SW480 (cell line): ENCODE data around the gene TULP4.
"Not testable (repeated sequence)": the region's sequence is repeated elsewhere in the genome, so short reads cannot be mapped to it uniquely, and the experiment has no call there.

Experiments
- DNase-seq: peaks from one replicate; pipeline ENCODE4 v3.0.0-alpha.2; 2016; ENCODE audit warnings: low spot score

Gene TULP4

GRCh38 chr6:158470023-158470422, 157.8 kb downstream of the TULP4 start:
- not testable (repeated sequence) for DNase-seq

GRCh38 chr6:158471339-158471738, 159.1 kb downstream of the TULP4 start:
- DNase-seq = no peak

GRCh38 chr6:158472447-158472846, 160.2 kb downstream of the TULP4 start:
- DNase-seq = no peak

GRCh38 chr6:158474961-158475343, 162.7 kb downstream of the TULP4 start:
- DNase-seq = no peak

GRCh38 chr6:158475344-158476302, 163.4 kb downstream of the TULP4 start:
- no peak for DNase-seq

- DNase-seq = no peak
These were observed 164.1 kb downstream of the TULP4 start for GRCh38 chr6:158476389-158476788.

GRCh38 chr6:158477722-158478121, 165.5 kb downstream of the TULP4 start:
- DNase-seq = not testable (repeated sequence)

GRCh38 chr6:158480989-158481388, 168.7 kb downstream of the TULP4 start:
- no peak for DNase-seq

GRCh38 chr6:158481690-158482473, 169.6 kb downstream of the TULP4 start:
- DNase-seq = no peak

- no peak for DNase-seq
These were observed 173.2 kb downstream of the TULP4 start for GRCh38 chr6:158485431-158485830.

- DNase-seq = no peak
These were observed 175.2 kb downstream of the TULP4 start for GRCh38 chr6:158487495-158487894.

GRCh38 chr6:158488065-158488464, 175.8 kb downstream of the TULP4 start:
- DNase-seq = peak; percentile 65

- DNase-seq = no peak
These were observed 177.2 kb downstream of the TULP4 start for GRCh38 chr6:158489441-158489840.

GRCh38 chr6:158492881-158493280, 180.6 kb downstream of the TULP4 start:
- DNase-seq = no peak

- no peak for DNase-seq
These were observed 184.4 kb downstream of the TULP4 start for GRCh38 chr6:158496700-158497099.

- no peak for DNase-seq
These were observed 185.4 kb downstream of the TULP4 start for GRCh38 chr6:158497620-158498019.

GRCh38 chr6:158498362-158498761, 186.1 kb downstream of the TULP4 start:
- no peak for DNase-seq

- no peak for DNase-seq
These were observed 187.3 kb downstream of the TULP4 start for GRCh38 chr6:158499601-158500000.

GRCh38 chr6:158500016-158500735, 187.9 kb downstream of the TULP4 start:
- no peak for DNase-seq

GRCh38 chr6:158501360-158502262, 189.3 kb downstream of the TULP4 start:
- DNase-seq = no peak

GRCh38 chr6:158502263-158502950, 190.1 kb downstream of the TULP4 start:
- no peak for DNase-seq
